Activated CD8-positive, alpha-beta memory T cell treated with anti-CD3 and anti-CD28 coated beads, Interleukin-2, amount 50 U/mL, for 4 hours (primary cell): Measurements from ENCODE around the gene DGKD.
A peak's percentile ranks its signal among the peaks of the same experiment; 100 is the strongest.
"Not testable (repeated sequence)": the region's sequence is repeated elsewhere in the genome, so short reads cannot be mapped to it uniquely, and the experiment has no call there.

ENCODE experiments used
- DNase-seq: peaks from one replicate; pipeline ENCODE4 v3.0.0-alpha.2; 2020

Gene DGKD

GRCh38 chr2:233387225-233387624, 32.9 kb downstream of the DGKD start:
- no peak for DNase-seq

GRCh38 chr2:233387667-233388528, 33.6 kb downstream of the DGKD start:
- DNase-seq = no peak

GRCh38 chr2:233389601-233390125, 35.4 kb downstream of the DGKD start:
- no peak for DNase-seq

- DNase-seq = no peak
Observed at GRCh38 chr2:233395687-233396086, 41.4 kb downstream of the DGKD start.

GRCh38 chr2:233396726-233397665, 42.7 kb downstream of the DGKD start:
- DNase-seq = not testable (repeated sequence)

GRCh38 chr2:233399306-233400225, 45.3 kb downstream of the DGKD start:
- DNase-seq = peak; percentile 51

- DNase-seq = no peak
Observed at GRCh38 chr2:233400341-233400740, 46.0 kb downstream of the DGKD start.

GRCh38 chr2:233400961-233401360, 46.7 kb downstream of the DGKD start:
- DNase-seq = no peak

- no peak for DNase-seq
Observed at GRCh38 chr2:233402346-233402745, 48.1 kb downstream of the DGKD start.

- no peak for DNase-seq
Observed at GRCh38 chr2:233402789-233403188, 48.5 kb downstream of the DGKD start.

GRCh38 chr2:233404222-233404621, 49.9 kb downstream of the DGKD start:
- DNase-seq = peak; percentile 74

- no peak for DNase-seq
Observed at GRCh38 chr2:233406865-233407264, 52.6 kb downstream of the DGKD start.

- DNase-seq = no peak
Observed at GRCh38 chr2:233407771-233408181, 53.5 kb downstream of the DGKD start.

GRCh38 chr2:233408366-233409285, 54.3 kb downstream of the DGKD start:
- no peak for DNase-seq

GRCh38 chr2:233409286-233409991, 55.1 kb downstream of the DGKD start:
- no peak for DNase-seq

GRCh38 chr2:233410196-233410760, 56.0 kb downstream of the DGKD start:
- no peak for DNase-seq

GRCh38 chr2:233411162-233411561, 56.9 kb downstream of the DGKD start:
- DNase-seq = no peak

- DNase-seq = no peak
Observed at GRCh38 chr2:233412405-233412804, 58.1 kb downstream of the DGKD start.

- no peak for DNase-seq
Observed at GRCh38 chr2:233413046-233413445, 58.8 kb downstream of the DGKD start.
